Astrocyte (in vitro differentiated cells and primary cell): ENCODE measurements around the gene LHPP. TPM values are rescaled to one million over a fixed set of nuclear protein-coding genes. Genes with fewer than 3 reads are reported as not detected.

ENCODE experiments used
- DNase-seq: peaks from one replicate; pipeline ENCODE4 v3.0.0-alpha.2; 2010; ENCODE audit warnings: low read depth
- FAIRE-seq: peaks from 2 replicates; lab custom pipeline; 2011; peaks lifted over from hg19 to GRCh38; lab: Jason Lieb, UNC
- H2AFZ ChIP-seq: 2 replicates; pipeline ENCODE4 v1.6.0; 2012; ENCODE audit warnings: low read depth, low read length, inconsistent platforms
- H3K27ac ChIP-seq: 2 replicates; pipeline ENCODE4 v1.5.1; 2011; ENCODE audit warnings: low read depth, low read length, inconsistent platforms
- H3K27me3 ChIP-seq: 2 replicates; pipeline ENCODE4 v1.6.0; 2011; ENCODE audit warnings: low read length, inconsistent platforms; ENCODE audit not compliant: insufficient read depth
- H3K36me3 ChIP-seq: 2 replicates; pipeline ENCODE4 v1.5.1; 2011; ENCODE audit warnings: low read length, inconsistent platforms; ENCODE audit not compliant: insufficient read depth
- H3K4me1 ChIP-seq: 2 replicates; pipeline ENCODE4 v1.5.1; 2011; ENCODE audit warnings: low read length, inconsistent platforms; ENCODE audit not compliant: insufficient read depth
- H3K4me2 ChIP-seq: 2 replicates; pipeline ENCODE4 v1.6.0; 2012; ENCODE audit warnings: low read length, inconsistent platforms
- H3K4me3 ChIP-seq: 2 replicates; pipeline ENCODE4 v1.5.1; 2011; ENCODE audit warnings: low read depth, mild to moderate bottlenecking, low read length, inconsistent platforms; ENCODE audit not compliant: insufficient read depth
- H3K79me2 ChIP-seq: 2 replicates; pipeline ENCODE4 v1.6.0; 2012; ENCODE audit warnings: mild to moderate bottlenecking, low read length, inconsistent platforms; ENCODE audit not compliant: insufficient read depth
- H3K9ac ChIP-seq: 2 replicates; pipeline ENCODE4 v1.6.0; 2012; ENCODE audit warnings: mild to moderate bottlenecking, low read length, inconsistent platforms
- H3K9me3 ChIP-seq: 2 replicates; pipeline ENCODE4 v1.5.1; 2012; ENCODE audit warnings: low read depth, mild to moderate bottlenecking, low read length, inconsistent platforms; ENCODE audit not compliant: insufficient read depth
- H4K20me1 ChIP-seq: 2 replicates; pipeline ENCODE4 v1.6.0; 2012; ENCODE audit warnings: low read length, inconsistent platforms; ENCODE audit not compliant: insufficient read depth
- H3K27ac Mint-ChIP-seq: one replicate; pipeline ENCODE4 v1.8.0; 2021; ENCODE audit warnings: mild to moderate bottlenecking, mixed read lengths; ENCODE audit not compliant: unreplicated experiment
- H3K27me3 Mint-ChIP-seq: one replicate; pipeline ENCODE4 v1.8.0; 2021; ENCODE audit warnings: low read depth, mixed read lengths; ENCODE audit not compliant: unreplicated experiment
- H3K36me3 Mint-ChIP-seq: one replicate; pipeline ENCODE4 v1.8.0; 2021; ENCODE audit warnings: low read depth, mixed read lengths; ENCODE audit not compliant: unreplicated experiment
- H3K4me1 Mint-ChIP-seq: one replicate; pipeline ENCODE4 v1.8.0; 2021; ENCODE audit warnings: low read depth, mixed read lengths; ENCODE audit not compliant: unreplicated experiment
- H3K4me3 Mint-ChIP-seq: one replicate; pipeline ENCODE4 v1.8.0; 2021; ENCODE audit warnings: mild to moderate bottlenecking, moderate library complexity, mixed read lengths; ENCODE audit not compliant: unreplicated experiment
- H3K9me3 Mint-ChIP-seq: one replicate; pipeline ENCODE4 v1.8.0; 2021; ENCODE audit warnings: mild to moderate bottlenecking, mixed read lengths; ENCODE audit not compliant: unreplicated experiment
- EZH2 ChIP-seq: IDR thresholded peaks from 2 replicates; pipeline ENCODE4 v1.6.1; 2012; ENCODE audit warnings: mild to moderate bottlenecking, low read length, inconsistent platforms; ENCODE audit not compliant: insufficient read depth
- total RNA-seq: library from RNA; stranded (reverse); gene quantifications from 2 replicates; pipeline ENCODE4 v1.2.1, GENCODE V29; 2021
- TF ChIP-seq, protein P1 (sequence below): IDR thresholded peaks from 2 replicates; pipeline ENCODE4 v1.5.1; 2011; ENCODE audit warnings: low read depth, mild to moderate bottlenecking, inconsistent platforms, low read length, moderate library complexity; ENCODE audit not compliant: insufficient read depth

The LHPP gene
- total RNA-seq, 1 donor from 2014 or later: 6.9 TPM

DNA sequence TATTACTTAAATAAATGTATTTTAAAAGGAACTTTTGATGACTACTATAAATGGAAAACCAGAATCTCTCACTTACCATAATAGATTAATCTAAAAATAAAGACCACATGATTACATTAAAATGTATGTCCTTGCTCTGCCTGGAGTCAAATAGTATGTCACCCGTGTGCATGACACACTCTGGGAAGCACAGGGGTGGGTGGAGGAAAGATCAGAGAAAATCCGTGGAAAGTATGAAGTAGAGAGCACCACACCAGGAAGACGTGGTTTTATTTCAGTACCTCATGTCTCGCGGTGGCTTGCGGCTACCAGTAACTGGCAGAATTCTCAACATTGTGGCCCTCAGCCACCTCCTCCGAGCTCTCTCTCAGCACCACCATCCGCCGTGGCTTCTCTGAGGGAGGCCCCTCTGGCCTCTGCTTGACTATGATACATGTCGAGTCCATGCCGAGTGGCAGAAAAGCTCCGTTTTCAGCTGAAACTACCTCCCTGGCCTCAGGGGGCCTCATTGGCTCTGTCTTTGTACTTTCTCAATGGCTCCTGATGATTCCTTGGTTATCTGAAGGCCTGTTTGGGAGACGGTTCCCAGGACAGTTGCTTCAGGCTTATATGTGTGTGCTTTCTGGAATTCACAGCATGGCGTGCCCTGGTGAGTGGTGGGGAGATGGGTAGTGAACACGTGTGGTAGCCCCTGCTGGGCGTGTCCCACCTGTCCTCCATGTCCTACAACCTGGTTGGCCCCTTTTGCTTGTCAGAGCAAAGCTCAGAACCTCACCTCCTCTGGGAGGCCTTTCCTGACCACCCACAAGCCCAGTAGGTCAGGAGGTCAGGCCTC is 49.8 kb downstream of the LHPP start:
- H4K20me1 ChIP-seq: no peaks in the 10 kb centered on the region
- H3K9me3 Mint-ChIP-seq: no peaks in the 10 kb centered on the region
- H3K9me3 ChIP-seq: no peaks in the 10 kb centered on the region
- DNase-seq: no peak
- H3K36me3 ChIP-seq: no peaks in the 10 kb centered on the region
- H3K4me1 Mint-ChIP-seq: peaks cover 3% of the 10 kb centered on the region
- no peak overlapping the region for H3K27ac Mint-ChIP-seq
- H3K4me3 ChIP-seq: no peak overlapping the region
- H3K4me3 Mint-ChIP-seq: no peak overlapping the region
- no peaks in the 10 kb centered on the region for H3K79me2 ChIP-seq
- no peak overlapping the region for H3K4me2 ChIP-seq
- no peak for FAIRE-seq
- H3K27me3 Mint-ChIP-seq: peaks cover 2% of the 10 kb centered on the region
- H3K9ac ChIP-seq: no peak overlapping the region
- no peak for TF ChIP-seq EZH2
- TF ChIP-seq, protein P1, sequence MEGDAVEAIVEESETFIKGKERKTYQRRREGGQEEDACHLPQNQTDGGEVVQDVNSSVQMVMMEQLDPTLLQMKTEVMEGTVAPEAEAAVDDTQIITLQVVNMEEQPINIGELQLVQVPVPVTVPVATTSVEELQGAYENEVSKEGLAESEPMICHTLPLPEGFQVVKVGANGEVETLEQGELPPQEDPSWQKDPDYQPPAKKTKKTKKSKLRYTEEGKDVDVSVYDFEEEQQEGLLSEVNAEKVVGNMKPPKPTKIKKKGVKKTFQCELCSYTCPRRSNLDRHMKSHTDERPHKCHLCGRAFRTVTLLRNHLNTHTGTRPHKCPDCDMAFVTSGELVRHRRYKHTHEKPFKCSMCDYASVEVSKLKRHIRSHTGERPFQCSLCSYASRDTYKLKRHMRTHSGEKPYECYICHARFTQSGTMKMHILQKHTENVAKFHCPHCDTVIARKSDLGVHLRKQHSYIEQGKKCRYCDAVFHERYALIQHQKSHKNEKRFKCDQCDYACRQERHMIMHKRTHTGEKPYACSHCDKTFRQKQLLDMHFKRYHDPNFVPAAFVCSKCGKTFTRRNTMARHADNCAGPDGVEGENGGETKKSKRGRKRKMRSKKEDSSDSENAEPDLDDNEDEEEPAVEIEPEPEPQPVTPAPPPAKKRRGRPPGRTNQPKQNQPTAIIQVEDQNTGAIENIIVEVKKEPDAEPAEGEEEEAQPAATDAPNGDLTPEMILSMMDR: no peak
- peaks cover 5% of the 10 kb centered on the region for H3K36me3 Mint-ChIP-seq
- no peak overlapping the region for H3K27ac ChIP-seq
- H3K27me3 ChIP-seq: no peaks in the 10 kb centered on the region
- H3K4me1 ChIP-seq: no peaks in the 10 kb centered on the region
- no peak overlapping the region for H2AFZ ChIP-seq

DNA sequence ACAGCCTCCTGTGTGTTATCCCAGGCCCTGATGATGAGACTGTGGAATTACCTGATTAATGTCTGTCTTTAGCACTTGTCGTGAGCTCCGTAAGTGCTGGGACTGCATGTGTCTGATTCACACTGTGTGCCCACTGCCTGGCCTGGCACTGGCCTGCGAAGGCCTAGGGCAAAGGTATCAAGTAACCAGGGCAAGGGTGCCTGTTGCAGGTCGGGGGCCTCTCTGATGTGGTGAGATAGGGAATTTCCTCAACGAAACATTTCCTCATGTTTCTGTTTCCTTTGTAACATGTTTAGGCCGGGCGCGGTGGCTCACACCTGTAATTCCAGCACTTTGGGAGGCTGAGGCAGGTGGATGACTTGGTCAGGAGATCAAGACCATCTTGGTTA is 50.4 kb downstream of the LHPP start:
- no peaks in the 10 kb centered on the region for H3K27me3 ChIP-seq
- DNase-seq: no peak

More for the DNA sequence above, 50.4 kb downstream of the LHPP start:
- no peak for TF ChIP-seq EZH2
- TF ChIP-seq, protein P1: no peak
- H3K9me3 Mint-ChIP-seq: no peaks in the 10 kb centered on the region
- H3K9me3 ChIP-seq: no peaks in the 10 kb centered on the region
- no peak overlapping the region for H3K9ac ChIP-seq
- no peaks in the 10 kb centered on the region for H4K20me1 ChIP-seq
- H3K4me1 ChIP-seq: no peaks in the 10 kb centered on the region
- no peak overlapping the region for H3K27ac Mint-ChIP-seq
- peaks cover 3% of the 10 kb centered on the region for H3K4me1 Mint-ChIP-seq
- H3K27me3 Mint-ChIP-seq: peaks cover 3% of the 10 kb centered on the region
- no peak overlapping the region for H3K4me3 ChIP-seq
- H3K79me2 ChIP-seq: no peaks in the 10 kb centered on the region
- no peak overlapping the region for H3K27ac ChIP-seq
- no peak for FAIRE-seq
- peaks cover 5% of the 10 kb centered on the region for H3K36me3 Mint-ChIP-seq
- H2AFZ ChIP-seq: no peak overlapping the region
- H3K4me2 ChIP-seq: no peak overlapping the region
- H3K4me3 Mint-ChIP-seq: no peak overlapping the region
- H3K36me3 ChIP-seq: no peaks in the 10 kb centered on the region
